GM18868 (cell line): Measurements from ENCODE around the gene FAXC.
"Not testable (repeated sequence)": the region's sequence is repeated elsewhere in the genome, so short reads cannot be mapped to it uniquely, and the experiment has no call there.

ENCODE experiments used
- ATAC-seq: cut with Tn5 transposase; IDR thresholded peaks from one replicate; pipeline ENCODE4 v1.9.1; 2021; ENCODE audit warnings: mild to moderate bottlenecking, moderate library complexity; ENCODE audit not compliant: unreplicated experiment

FAXC gene

GRCh38 chr6:99288668-99289067 is 60.8 kb downstream of the FAXC start:
- no peak for ATAC-seq

- ATAC-seq, result no peak
Measured at GRCh38 chr6:99287523-99287922, 62.0 kb downstream of the FAXC start.

GRCh38 chr6:99285881-99286280 is 63.6 kb downstream of the FAXC start:
- no peak for ATAC-seq

GRCh38 chr6:99282479-99283062 is 66.9 kb downstream of the FAXC start:
- peak; percentile 73 for ATAC-seq

GRCh38 chr6:99276747-99277146 is 72.7 kb downstream of the FAXC start:
- ATAC-seq, result no peak

GRCh38 chr6:99270826-99271225 is 78.6 kb downstream of the FAXC start:
- ATAC-seq, result no peak

- ATAC-seq, result no peak
Measured at GRCh38 chr6:99270030-99270429, 79.4 kb downstream of the FAXC start.

GRCh38 chr6:99269207-99269606 is 80.3 kb downstream of the FAXC start:
- ATAC-seq, result no peak

GRCh38 chr6:99266996-99267395 is 82.5 kb downstream of the FAXC start:
- ATAC-seq, result not testable (repeated sequence)

GRCh38 chr6:99265447-99265846 is 84.0 kb downstream of the FAXC start:
- ATAC-seq, result not testable (repeated sequence)

GRCh38 chr6:99254616-99255550 is 94.6 kb downstream of the FAXC start:
- ATAC-seq, result no peak

- no peak for ATAC-seq
Measured at GRCh38 chr6:99253271-99253670, 96.2 kb downstream of the FAXC start.

- ATAC-seq, result no peak
Measured at GRCh38 chr6:99252421-99252820, 97.1 kb downstream of the FAXC start.

GRCh38 chr6:99250476-99250875 is 99.0 kb downstream of the FAXC start:
- ATAC-seq, result no peak

- ATAC-seq, result no peak
Measured at GRCh38 chr6:99246602-99247001, 102.9 kb downstream of the FAXC start.

GRCh38 chr6:99241905-99242534 is 107.5 kb downstream of the FAXC start:
- ATAC-seq, result peak; percentile 40

- ATAC-seq, result no peak
Measured at GRCh38 chr6:99236010-99236409, 113.5 kb downstream of the FAXC start.

GRCh38 chr6:99233219-99233618 is 116.3 kb downstream of the FAXC start:
- ATAC-seq, result no peak

- ATAC-seq, result no peak
Measured at GRCh38 chr6:99232056-99232455, 117.4 kb downstream of the FAXC start.

GRCh38 chr6:99225172-99225571 is 124.3 kb downstream of the FAXC start:
- no peak for ATAC-seq
